GM13977 (cell line): ENCODE measurements around the gene TMEM35B.

Experiments
- DNase-seq: peaks from one replicate; pipeline ENCODE4 v3.0.0; 2012; ENCODE audit warnings: low spot score
- CTCF ChIP-seq: IDR thresholded peaks from 2 replicates; pipeline ENCODE4 v1.5.1; 2012; ENCODE audit warnings: mild to moderate bottlenecking, control low read depth; ENCODE audit not compliant: insufficient read depth; ENCODE audit errors: extremely low read depth, missing control alignments
- in situ Hi-C: fragments of 300-500 bp; cut with MboI; formaldehyde crosslinking; loops from one replicate; pipeline ENCODE4 v1.12.0; 2022; ENCODE audit warnings: low sequenced_read_pairs, low pct_unique_long_range_greater_than_20kb, mixed read lengths, inconsistent platforms; ENCODE audit not compliant: unreplicated experiment

TMEM35B gene

GRCh38 chr1:35016406-35016805 lies 31.3 kb upstream of the TMEM35B start:
- in situ Hi-C loops, result no loop called here
- no peak for TF ChIP-seq CTCF

GRCh38 chr1:35014486-35014885 lies 29.3 kb upstream of the TMEM35B start:
- in situ Hi-C loops, result no loop called here
- no peak for DNase-seq
- no peak for TF ChIP-seq CTCF

More at GRCh38 chr1:35016406-35016805, 31.3 kb upstream of the TMEM35B start:
- DNase-seq, result no peak

GRCh38 chr1:35005711-35006110 lies 20.6 kb upstream of the TMEM35B start:
- no peak for DNase-seq
- in situ Hi-C loops, result no loop called here
- no peak for TF ChIP-seq CTCF

- TF ChIP-seq CTCF, result no peak
- DNase-seq, result no peak
- in situ Hi-C loops, result no loop called here
Measured at GRCh38 chr1:35001743-35002142, 16.6 kb upstream of the TMEM35B start.

GRCh38 chr1:34994878-34995277 lies 9.7 kb upstream of the TMEM35B start:
- TF ChIP-seq CTCF, result no peak
- in situ Hi-C loops, result no loop called here
- no peak for DNase-seq

GRCh38 chr1:34988581-34988980 lies 3.4 kb upstream of the TMEM35B start:
- no peak for TF ChIP-seq CTCF
- in situ Hi-C loops, result no loop called here
- no peak for DNase-seq

GRCh38 chr1:34988147-34988546 lies 3.0 kb upstream of the TMEM35B start:
- no peak for TF ChIP-seq CTCF
- in situ Hi-C loops, result no loop called here
- DNase-seq, result no peak
